Osteoblast (primary cell): ENCODE results near the gene DCDC1. TPM values are rescaled to one million over a fixed set of nuclear protein-coding genes. Genes with fewer than 3 reads are reported as not detected.

Source experiments
- DNase-seq: peaks from one replicate; pipeline ENCODE4 v3.0.0; 2011; ENCODE audit warnings: low spot score, mixed read lengths; ENCODE audit not compliant: insufficient read length; ENCODE audit errors: missing footprints
- H2AFZ ChIP-seq: 2 replicates; pipeline ENCODE4 v1.6.0; 2011; ENCODE audit warnings: mild to moderate bottlenecking, low read length
- H3K27ac ChIP-seq: 2 replicates; pipeline ENCODE4 v1.5.1; 2011; ENCODE audit warnings: mild to moderate bottlenecking, low read depth, low read length, moderate library complexity
- H3K27me3 ChIP-seq: 2 replicates; pipeline ENCODE4 v1.6.0; 2012; ENCODE audit warnings: mild to moderate bottlenecking, control low read depth, inconsistent platforms, low read length, moderate library complexity; ENCODE audit not compliant: insufficient read depth
- H3K36me3 ChIP-seq: 2 replicates; pipeline ENCODE4 v1.5.1; 2011; ENCODE audit warnings: mild to moderate bottlenecking, low read length, control low read depth, moderate library complexity; ENCODE audit not compliant: insufficient read depth
- H3K4me1 ChIP-seq: 2 replicates; pipeline ENCODE4 v1.5.1; 2011; ENCODE audit warnings: mild to moderate bottlenecking, low read length, control low read depth, moderate library complexity; ENCODE audit not compliant: insufficient read depth
- H3K4me2 ChIP-seq: 2 replicates; pipeline ENCODE4 v1.6.0; 2011; ENCODE audit warnings: mild to moderate bottlenecking, low read length; ENCODE audit not compliant: insufficient read depth
- H3K4me3 ChIP-seq: fragments of 200-600 bp; sonication (generic); 3 replicates; pipeline ENCODE4 v1.5.1; 2012; ENCODE audit warnings: mild to moderate bottlenecking, low read length, inconsistent platforms; ENCODE audit not compliant: insufficient read depth
- H3K79me2 ChIP-seq: 2 replicates; pipeline ENCODE4 v1.6.0; 2012; ENCODE audit warnings: mild to moderate bottlenecking, low read length, control low read depth, inconsistent platforms; ENCODE audit not compliant: insufficient read depth
- H3K9me3 ChIP-seq: 2 replicates; pipeline ENCODE4 v1.5.1; 2011; ENCODE audit warnings: low read depth, low read length, control low read depth
- H4K20me1 ChIP-seq: 2 replicates; pipeline ENCODE4 v1.6.0; 2012; ENCODE audit warnings: mild to moderate bottlenecking, low read length, control low read depth; ENCODE audit not compliant: insufficient read depth
- CTCF ChIP-seq: IDR thresholded peaks from 2 replicates; pipeline ENCODE4 v1.5.1; 2011; ENCODE audit warnings: mild to moderate bottlenecking, low read depth, low read length, moderate library complexity; ENCODE audit errors: extremely low read depth
- total RNA-seq: library from RNA; depleted of rRNA; stranded (reverse); fragments of >200 nt; gene quantifications from 2 replicates; pipeline ENCODE4 v1.2.3, GENCODE V29; 2012

The DCDC1 gene
- total RNA-seq, 1 donor = 1.1 TPM

- H3K4me2 ChIP-seq = no peak overlapping the region
- H3K79me2 ChIP-seq = no peaks in the 10 kb centered on the region
- no peak for DNase-seq
- H3K9me3 ChIP-seq = no peaks in the 10 kb centered on the region
- no peak overlapping the region for H3K4me3 ChIP-seq
- no peak overlapping the region for H2AFZ ChIP-seq
- no peaks in the 10 kb centered on the region for H3K36me3 ChIP-seq
- no peaks in the 10 kb centered on the region for H3K4me1 ChIP-seq
- no peaks in the 10 kb centered on the region for H4K20me1 ChIP-seq
- TF ChIP-seq CTCF = no peak
- no peaks in the 10 kb centered on the region for H3K27me3 ChIP-seq
- H3K27ac ChIP-seq = no peak overlapping the region
These were observed 273.2 kb downstream of the DCDC1 start for GRCh38 chr11:31096191-31096805.

- no peak overlapping the region for H3K4me2 ChIP-seq
- no peak for DNase-seq
- TF ChIP-seq CTCF = no peak
- H3K4me1 ChIP-seq = no peaks in the 10 kb centered on the region
- H3K9me3 ChIP-seq = no peaks in the 10 kb centered on the region
- H3K79me2 ChIP-seq = no peaks in the 10 kb centered on the region
- H2AFZ ChIP-seq = no peak overlapping the region
- no peaks in the 10 kb centered on the region for H3K36me3 ChIP-seq
- H3K27me3 ChIP-seq = no peaks in the 10 kb centered on the region
- no peak overlapping the region for H3K4me3 ChIP-seq
- H4K20me1 ChIP-seq = no peaks in the 10 kb centered on the region
- H3K27ac ChIP-seq = no peak overlapping the region
These were observed 276.9 kb downstream of the DCDC1 start for GRCh38 chr11:31092638-31093037.

GRCh38 chr11:31089117-31089516 is 280.4 kb downstream of the DCDC1 start:
- Histone ChIP-seq H3K4me2 (no peak overlapping the region), H3K4me3 (no peak overlapping the region), H3K27me3 (no peaks in the 10 kb centered on the region), H3K4me1 (no peaks in the 10 kb centered on the region), H3K79me2 (no peaks in the 10 kb centered on the region), H3K27ac (no peak overlapping the region), H4K20me1 (no peaks in the 10 kb centered on the region), H3K9me3 (no peaks in the 10 kb centered on the region), H3K36me3 (no peaks in the 10 kb centered on the region), H2AFZ (no peak overlapping the region)
- no peak for TF ChIP-seq CTCF
- DNase-seq = no peak

- Histone ChIP-seq H3K4me3 (no peak overlapping the region), H3K4me2 (no peak overlapping the region), H3K36me3 (no peaks in the 10 kb centered on the region), H3K4me1 (no peaks in the 10 kb centered on the region), H3K9me3 (no peaks in the 10 kb centered on the region), H3K79me2 (no peaks in the 10 kb centered on the region), H3K27me3 (no peaks in the 10 kb centered on the region), H2AFZ (no peak overlapping the region), H3K27ac (no peak overlapping the region), H4K20me1 (no peaks in the 10 kb centered on the region)
- no peak for DNase-seq
- no peak for TF ChIP-seq CTCF
These were observed 299.9 kb downstream of the DCDC1 start for GRCh38 chr11:31069447-31070205.
